HG03135 (cell line): Measurements from ENCODE around the gene CNOT10.

Experiments
- ATAC-seq: cut with Tn5 transposase; IDR thresholded peaks from one replicate; pipeline ENCODE4 v1.9.1; 2021; ENCODE audit warnings: mild to moderate bottlenecking, moderate library complexity; ENCODE audit not compliant: unreplicated experiment

The CNOT10 gene

DNA sequence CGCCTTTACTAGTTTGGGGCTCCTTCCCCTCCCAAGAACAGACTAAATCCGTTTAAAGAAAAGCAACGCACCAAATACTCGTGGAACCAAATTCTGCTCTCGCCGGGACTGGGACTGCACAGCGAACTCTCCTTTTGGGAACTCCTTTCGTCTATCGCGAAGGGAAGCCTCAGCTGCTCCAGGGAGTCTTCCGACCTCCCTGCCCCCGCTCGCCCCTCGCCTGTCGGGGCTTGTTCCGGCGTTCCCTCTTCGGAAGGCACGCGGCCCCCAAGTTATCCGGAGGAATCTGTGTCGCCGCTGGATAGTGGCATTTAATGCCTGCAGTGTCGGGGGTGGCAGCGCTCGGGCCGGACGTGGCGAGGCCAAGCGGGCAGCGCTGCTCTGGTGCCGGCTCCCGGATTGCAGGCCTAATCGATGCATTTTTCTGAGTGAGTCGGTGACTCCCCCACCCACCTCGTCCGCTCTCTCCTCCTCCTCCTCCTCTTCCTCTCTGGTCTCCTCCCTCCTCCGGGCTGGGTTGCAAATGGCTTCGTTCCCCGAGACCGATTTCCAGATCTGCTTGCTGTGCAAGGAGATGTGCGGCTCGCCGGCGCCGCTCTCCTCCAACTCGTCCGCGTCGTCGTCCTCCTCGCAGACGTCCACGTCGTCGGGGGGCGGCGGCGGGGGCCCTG is 132.7 kb downstream of the CNOT10 start, which contains the start of gene TRIM71:
TRIM71 (plus strand) TSS at position 440 of the 671 bp plus-strand sequence; CDS start at position 524, 84 bp downstream.
- ATAC-seq: no peak

DNA sequence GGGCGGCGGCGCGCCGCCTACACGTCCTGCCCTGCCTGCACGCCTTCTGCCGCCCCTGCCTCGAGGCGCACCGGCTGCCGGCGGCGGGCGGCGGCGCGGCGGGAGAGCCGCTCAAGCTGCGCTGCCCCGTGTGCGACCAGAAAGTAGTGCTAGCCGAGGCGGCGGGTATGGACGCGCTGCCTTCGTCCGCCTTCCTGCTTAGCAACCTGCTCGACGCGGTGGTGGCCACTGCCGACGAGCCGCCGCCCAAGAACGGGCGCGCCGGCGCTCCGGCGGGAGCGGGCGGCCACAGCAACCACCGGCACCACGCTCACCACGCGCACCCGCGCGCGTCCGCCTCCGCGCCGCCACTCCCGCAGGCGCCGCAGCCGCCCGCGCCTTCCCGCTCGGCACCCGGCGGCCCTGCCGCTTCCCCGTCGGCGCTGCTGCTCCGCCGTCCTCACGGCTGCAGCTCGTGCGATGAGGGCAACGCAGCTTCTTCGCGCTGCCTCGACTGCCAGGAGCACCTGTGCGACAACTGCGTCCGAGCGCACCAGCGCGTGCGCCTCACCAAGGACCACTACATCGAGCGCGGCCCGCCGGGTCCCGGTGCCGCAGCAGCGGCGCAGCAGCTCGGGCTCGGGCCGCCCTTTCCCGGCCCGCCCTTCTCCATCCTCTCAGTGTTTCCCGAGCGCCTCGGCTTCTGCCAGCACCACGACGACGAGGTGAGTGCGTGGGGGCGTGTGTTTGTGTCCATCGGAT is 133.4 kb downstream of the CNOT10 start:
- no peak for ATAC-seq

DNA sequence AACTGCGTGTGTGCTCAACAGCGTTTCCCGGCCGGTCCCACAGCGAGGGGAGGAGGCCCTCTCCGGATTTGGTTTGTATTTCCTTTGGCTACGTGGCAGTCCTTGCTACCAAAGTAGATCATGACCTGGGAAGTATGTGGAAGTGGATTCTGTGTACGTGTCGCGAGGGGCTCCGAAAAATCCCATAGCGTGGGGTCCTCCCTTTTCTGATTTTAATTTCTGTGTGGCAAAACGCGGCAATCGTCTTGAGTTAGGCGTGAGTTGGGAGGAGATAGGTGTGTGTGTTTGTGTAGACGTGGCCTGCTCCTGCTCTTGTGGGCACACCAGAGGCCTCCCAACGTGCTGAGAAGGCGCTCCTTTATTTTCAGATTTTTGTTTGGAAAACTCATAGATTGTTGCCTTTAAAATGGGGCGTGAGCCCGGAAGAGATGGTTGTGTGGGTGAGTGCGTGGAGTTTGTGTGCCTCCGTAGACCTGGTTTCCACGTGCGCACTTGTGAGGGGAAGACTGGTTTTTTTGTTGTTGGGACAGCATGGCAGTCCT is 134.1 kb downstream of the CNOT10 start:
- ATAC-seq: no peak

- ATAC-seq: no peak
Observed at GRCh38 chr3:32819551-32820348, 134.8 kb downstream of the CNOT10 start.

GRCh38 chr3:32820430-32820829 is 135.4 kb downstream of the CNOT10 start:
- ATAC-seq: no peak

GRCh38 chr3:32820971-32821685 is 136.1 kb downstream of the CNOT10 start:
- no peak for ATAC-seq

DNA sequence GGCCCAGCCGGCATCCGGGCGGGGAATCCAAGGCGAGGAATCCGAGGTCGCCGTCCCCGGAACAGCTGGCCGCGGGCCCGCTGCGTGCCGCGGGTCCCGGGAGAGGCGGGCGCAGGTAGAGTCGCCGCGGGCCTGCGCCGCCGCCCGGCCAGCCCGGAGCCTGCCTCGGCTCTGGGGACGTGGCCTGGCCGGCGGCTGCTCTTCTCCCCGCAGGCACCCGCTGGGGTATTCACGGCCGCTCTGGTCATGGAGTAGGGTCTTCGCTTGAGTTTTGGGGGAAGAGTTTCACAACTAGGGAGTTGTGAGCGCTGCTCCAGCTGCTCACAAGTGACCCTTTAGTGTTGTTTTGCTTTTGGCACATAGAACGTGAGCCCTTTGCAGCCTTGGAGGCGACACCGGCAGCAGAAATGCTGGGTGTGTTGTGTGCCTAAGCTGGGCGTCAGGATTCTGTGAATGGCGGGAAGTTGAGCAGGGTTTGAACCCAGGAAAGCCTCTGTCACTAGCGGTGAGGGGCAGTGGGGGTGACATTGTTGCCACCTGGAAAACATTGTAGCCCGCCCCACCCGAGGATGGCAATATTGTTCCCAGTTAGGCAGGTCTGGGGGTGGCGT is 136.8 kb downstream of the CNOT10 start:
- ATAC-seq: no peak

- no peak for ATAC-seq
Observed at GRCh38 chr3:32822609-32823498, 137.9 kb downstream of the CNOT10 start.
